IPS DF 6.9 (cell line): ENCODE data around the gene ATP1A2.
A peak's percentile ranks its signal among the peaks of the same experiment; 100 is the strongest.

ENCODE experiments used
- DNase-seq: peaks from one replicate; pipeline ENCODE4 v3.0.0-alpha.2; 2013; ENCODE audit warnings: low read depth, low spot score
- H3K27ac ChIP-seq: one replicate; pipeline ENCODE4 v1.5.1; 2013; ENCODE audit warnings: low read length, control low read depth
- H3K27me3 ChIP-seq: 2 replicates; pipeline ENCODE4 v1.6.1; 2013; ENCODE audit warnings: mild to moderate bottlenecking, low read length; ENCODE audit not compliant: control insufficient read depth, insufficient read depth
- H3K36me3 ChIP-seq: 2 replicates; pipeline ENCODE4 v1.6.1; 2013; ENCODE audit warnings: low read length; ENCODE audit not compliant: control insufficient read depth, insufficient read depth
- H3K4me1 ChIP-seq: 2 replicates; pipeline ENCODE4 v1.6.1; 2013; ENCODE audit warnings: low read length; ENCODE audit not compliant: control insufficient read depth, insufficient read depth
- H3K4me3 ChIP-seq: 2 replicates; pipeline ENCODE4 v1.5.1; 2013; ENCODE audit warnings: mild to moderate bottlenecking, low read length
- H3K9me3 ChIP-seq: 2 replicates; pipeline ENCODE4 v1.6.1; 2013; ENCODE audit warnings: low read length, inconsistent platforms; ENCODE audit not compliant: control insufficient read depth, insufficient read depth
- WGBS: extraction: QIAGEN DNeasy Blood & Tissue Kit; methylation state at CpG from one replicate; pipeline ENCODE4 v1.1.7; 2013; ENCODE audit warnings: mixed read lengths, missing lambda C conversion rate; ENCODE audit not compliant: insufficient read length, insufficient coverage; 5-methylcytosine and 5-hydroxymethylcytosine counted together

Gene ATP1A2

GRCh38 chr1:160094806-160095205, 20.8 kb upstream of the ATP1A2 start:
- no peak for DNase-seq
- Histone ChIP-seq H3K27me3 (no peaks in the 10 kb centered on the region), H3K27ac (no peak overlapping the region), H3K4me1 (peaks cover 22% of the 10 kb centered on the region), H3K4me3 (no peak overlapping the region), H3K36me3 (peaks cover 25% of the 10 kb centered on the region), H3K9me3 (no peaks in the 10 kb centered on the region)
- WGBS = no CpG with 5 or more reads among the region's 14 CpGs

- Histone ChIP-seq H3K27me3 (no peaks in the 10 kb centered on the region), H3K9me3 (no peaks in the 10 kb centered on the region), H3K36me3 (peaks cover 25% of the 10 kb centered on the region), H3K4me1 (peaks cover 22% of the 10 kb centered on the region), H3K27ac (no peak overlapping the region), H3K4me3 (no peak overlapping the region)
- no peak for DNase-seq
- WGBS = no CpG with 5 or more reads among the region's 4 CpGs
These were observed 20.0 kb upstream of the ATP1A2 start for GRCh38 chr1:160095382-160096105.

GRCh38 chr1:160096274-160097116, 19.1 kb upstream of the ATP1A2 start:
- H3K4me1 ChIP-seq = peaks cover 24% of the 10 kb centered on the region
- H3K36me3 ChIP-seq = peaks cover 22% of the 10 kb centered on the region
- no peaks in the 10 kb centered on the region for H3K9me3 ChIP-seq
- no CpG with 5 or more reads among the region's 4 CpGs for WGBS
- no peak overlapping the region for H3K4me3 ChIP-seq
- H3K27ac ChIP-seq = no peak overlapping the region
- no peak for DNase-seq
- no peaks in the 10 kb centered on the region for H3K27me3 ChIP-seq

- Histone ChIP-seq H3K36me3 (peaks cover 19% of the 10 kb centered on the region), H3K27ac (no peak overlapping the region), H3K4me3 (peak overlapping the region; percentile 62; the same call in 1 of the 2 replicates), H3K9me3 (no peaks in the 10 kb centered on the region), H3K4me1 (peaks cover 24% of the 10 kb centered on the region), H3K27me3 (no peaks in the 10 kb centered on the region)
- DNase-seq = no peak
- WGBS = no CpG with 5 or more reads among the region's 5 CpGs
These were observed 18.2 kb upstream of the ATP1A2 start for GRCh38 chr1:160097151-160097910.

- peaks cover 24% of the 10 kb centered on the region for H3K4me1 ChIP-seq
- H3K4me3 ChIP-seq = peak within 1 kb of the TSS; percentile 62
- no peak within 1 kb of the TSS for H3K27ac ChIP-seq
- DNase-seq = no peak
- WGBS = no CpG with 5 or more reads among the region's 64 CpGs
- no peaks in the 10 kb centered on the region for H3K9me3 ChIP-seq
- H3K36me3 ChIP-seq = peaks cover 12% of the 10 kb centered on the region
- H3K27me3 ChIP-seq = no peaks in the 10 kb centered on the region
These were observed 17.4 kb upstream of the ATP1A2 start, which contains the start of gene IGSF8 for GRCh38 chr1:160097911-160098851. IGSF8 (minus strand) TSS chr1:160098619; CDS start chr1:160098472, 147 bp downstream.

GRCh38 chr1:160098852-160099561, 16.6 kb upstream of the ATP1A2 start:
- peaks cover 24% of the 10 kb centered on the region for H3K4me1 ChIP-seq
- WGBS = no CpG with 5 or more reads among the region's 40 CpGs
- H3K9me3 ChIP-seq = no peaks in the 10 kb centered on the region
- no peak for DNase-seq
- H3K27ac ChIP-seq = no peak overlapping the region
- H3K36me3 ChIP-seq = peaks cover 6% of the 10 kb centered on the region
- peak overlapping the region; percentile 6; the same call in 1 of the 2 replicates for H3K4me3 ChIP-seq
- H3K27me3 ChIP-seq = no peaks in the 10 kb centered on the region

GRCh38 chr1:160099716-160100375, 15.7 kb upstream of the ATP1A2 start:
- Histone ChIP-seq H3K36me3 (peaks cover 2% of the 10 kb centered on the region), H3K9me3 (no peaks in the 10 kb centered on the region), H3K27ac (no peak overlapping the region), H3K4me3 (no peak overlapping the region), H3K4me1 (peaks cover 24% of the 10 kb centered on the region), H3K27me3 (no peaks in the 10 kb centered on the region)
- no peak for DNase-seq
- WGBS = no CpG with 5 or more reads among the region's 2 CpGs

GRCh38 chr1:160101037-160101716, 14.4 kb upstream of the ATP1A2 start:
- no peak for DNase-seq
- H3K27me3 ChIP-seq = no peaks in the 10 kb centered on the region
- H3K27ac ChIP-seq = no peak overlapping the region
- H3K4me1 ChIP-seq = peaks cover 17% of the 10 kb centered on the region
- H3K9me3 ChIP-seq = no peaks in the 10 kb centered on the region
- no peaks in the 10 kb centered on the region for H3K36me3 ChIP-seq
- no peak overlapping the region for H3K4me3 ChIP-seq
- no CpG with 5 or more reads among the region's 13 CpGs for WGBS
